ENCODE data around the gene ADARB1.

The ADARB1 gene

GRCh38 chr21:45103971-45104520 is 29.7 kb downstream of the ADARB1 start:
- TF ChIP-seq, protein P1, sequence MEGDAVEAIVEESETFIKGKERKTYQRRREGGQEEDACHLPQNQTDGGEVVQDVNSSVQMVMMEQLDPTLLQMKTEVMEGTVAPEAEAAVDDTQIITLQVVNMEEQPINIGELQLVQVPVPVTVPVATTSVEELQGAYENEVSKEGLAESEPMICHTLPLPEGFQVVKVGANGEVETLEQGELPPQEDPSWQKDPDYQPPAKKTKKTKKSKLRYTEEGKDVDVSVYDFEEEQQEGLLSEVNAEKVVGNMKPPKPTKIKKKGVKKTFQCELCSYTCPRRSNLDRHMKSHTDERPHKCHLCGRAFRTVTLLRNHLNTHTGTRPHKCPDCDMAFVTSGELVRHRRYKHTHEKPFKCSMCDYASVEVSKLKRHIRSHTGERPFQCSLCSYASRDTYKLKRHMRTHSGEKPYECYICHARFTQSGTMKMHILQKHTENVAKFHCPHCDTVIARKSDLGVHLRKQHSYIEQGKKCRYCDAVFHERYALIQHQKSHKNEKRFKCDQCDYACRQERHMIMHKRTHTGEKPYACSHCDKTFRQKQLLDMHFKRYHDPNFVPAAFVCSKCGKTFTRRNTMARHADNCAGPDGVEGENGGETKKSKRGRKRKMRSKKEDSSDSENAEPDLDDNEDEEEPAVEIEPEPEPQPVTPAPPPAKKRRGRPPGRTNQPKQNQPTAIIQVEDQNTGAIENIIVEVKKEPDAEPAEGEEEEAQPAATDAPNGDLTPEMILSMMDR (IDR thresholded peaks at IDR 0.05; ENCODE audit: insufficient read depth, low read length, poor library complexity, severe bottlenecking): no peak
- H3K4me3 ChIP-seq (replicated peaks; ENCODE audit: low read depth, low read length): no peak overlapping the region
- no peaks in the 10 kb centered on the region for H3K27me3 ChIP-seq (replicated peaks; ENCODE audit: control insufficient read depth, insufficient read depth, low read length)
- H3K36me3 ChIP-seq (ENCODE audit: control insufficient read depth, insufficient read depth, low read length): no peaks in the 10 kb centered on the region
- no peak for DNase-seq (ENCODE audit: extremely low read depth, insufficient read length)

DNA sequence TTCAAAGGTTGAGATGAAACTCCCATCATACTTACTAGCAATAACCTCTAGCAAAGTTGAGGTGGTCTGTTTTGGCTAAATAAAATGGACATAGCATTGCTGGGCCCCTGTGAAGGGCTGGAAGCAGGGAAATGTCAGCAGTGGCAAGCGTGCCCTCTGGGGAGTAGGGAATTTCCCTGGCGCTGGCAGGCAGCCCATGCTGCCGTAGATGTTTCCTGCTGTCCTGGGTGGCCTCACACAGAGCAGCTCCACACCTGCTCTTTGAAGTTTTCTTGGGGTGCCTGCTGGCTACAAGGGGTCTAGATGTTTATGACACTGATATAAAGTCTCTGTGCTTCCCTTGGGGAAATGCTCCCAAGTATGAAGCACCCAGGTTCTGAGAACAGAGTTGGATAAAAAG is 30.2 kb downstream of the ADARB1 start:
- DNase-seq (ENCODE audit: extremely low read depth, insufficient read length): peak; percentile 50
- TF ChIP-seq, protein P1 (IDR thresholded peaks at IDR 0.05; ENCODE audit: insufficient read depth, low read length, poor library complexity, severe bottlenecking): no peak
- H3K27me3 ChIP-seq (replicated peaks; ENCODE audit: control insufficient read depth, insufficient read depth, low read length): no peaks in the 10 kb centered on the region
- no peak overlapping the region for H3K4me3 ChIP-seq (replicated peaks; ENCODE audit: low read depth, low read length)
- H3K36me3 ChIP-seq (ENCODE audit: control insufficient read depth, insufficient read depth, low read length): no peaks in the 10 kb centered on the region

DNA sequence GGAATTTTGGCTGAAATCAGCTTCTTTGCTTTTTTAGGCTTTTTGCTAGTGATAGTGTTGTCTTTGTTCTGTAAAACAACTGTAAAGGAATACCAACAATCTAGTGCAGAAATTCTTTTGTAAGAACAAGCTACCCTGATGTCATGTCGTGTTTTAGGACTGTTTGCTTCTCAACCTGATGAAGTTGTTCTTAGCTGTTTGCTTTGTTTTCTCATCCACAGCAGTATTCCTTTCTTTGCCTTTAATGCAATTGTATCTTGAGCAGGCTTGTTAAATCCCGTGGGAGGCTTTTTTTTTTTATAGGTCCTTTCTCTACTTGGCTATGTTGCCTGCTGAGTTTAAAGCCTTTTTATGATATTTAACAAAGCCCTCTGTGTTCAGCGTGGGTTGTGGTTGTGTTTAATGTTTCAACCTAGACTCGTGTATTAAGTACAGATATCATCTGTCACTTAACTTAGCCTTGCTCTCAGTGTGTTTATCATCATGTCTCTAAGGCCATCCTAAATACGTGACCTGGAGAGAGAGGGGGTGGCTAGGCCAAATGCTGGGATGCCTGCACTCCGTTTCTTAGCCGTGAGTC is 31.6 kb downstream of the ADARB1 start:
- DNase-seq (ENCODE audit: extremely low read depth, insufficient read length): no peak
- TF ChIP-seq, protein P1 (IDR thresholded peaks at IDR 0.05; ENCODE audit: insufficient read depth, low read length, poor library complexity, severe bottlenecking): no peak
- H3K27me3 ChIP-seq (replicated peaks; ENCODE audit: control insufficient read depth, insufficient read depth, low read length): no peaks in the 10 kb centered on the region
- no peak overlapping the region for H3K4me3 ChIP-seq (replicated peaks; ENCODE audit: low read depth, low read length)
- no peaks in the 10 kb centered on the region for H3K36me3 ChIP-seq (ENCODE audit: control insufficient read depth, insufficient read depth, low read length)

GRCh38 chr21:45108034-45108790 is 33.8 kb downstream of the ADARB1 start:
- DNase-seq (ENCODE audit: extremely low read depth, insufficient read length): no peak
- TF ChIP-seq, protein P1 (IDR thresholded peaks at IDR 0.05; ENCODE audit: insufficient read depth, low read length, poor library complexity, severe bottlenecking): no peak
- no peaks in the 10 kb centered on the region for H3K36me3 ChIP-seq (ENCODE audit: control insufficient read depth, insufficient read depth, low read length)
- no peaks in the 10 kb centered on the region for H3K27me3 ChIP-seq (replicated peaks; ENCODE audit: control insufficient read depth, insufficient read depth, low read length)
- H3K4me3 ChIP-seq (replicated peaks; ENCODE audit: low read depth, low read length): no peak overlapping the region

- peak overlapping the region; percentile 29; the same call in 1 of the 2 replicates for H3K4me3 ChIP-seq (replicated peaks; ENCODE audit: low read depth, low read length)
- no peaks in the 10 kb centered on the region for H3K27me3 ChIP-seq (replicated peaks; ENCODE audit: control insufficient read depth, insufficient read depth, low read length)
- no peaks in the 10 kb centered on the region for H3K36me3 ChIP-seq (ENCODE audit: control insufficient read depth, insufficient read depth, low read length)
- TF ChIP-seq, protein P1 (IDR thresholded peaks at IDR 0.05; ENCODE audit: insufficient read depth, low read length, poor library complexity, severe bottlenecking): no peak
- DNase-seq (ENCODE audit: extremely low read depth, insufficient read length): no peak
These were observed 34.7 kb downstream of the ADARB1 start for GRCh38 chr21:45108808-45109781.
